Measurements from ENCODE around the gene RUNDC3A.

RUNDC3A gene

DNA sequence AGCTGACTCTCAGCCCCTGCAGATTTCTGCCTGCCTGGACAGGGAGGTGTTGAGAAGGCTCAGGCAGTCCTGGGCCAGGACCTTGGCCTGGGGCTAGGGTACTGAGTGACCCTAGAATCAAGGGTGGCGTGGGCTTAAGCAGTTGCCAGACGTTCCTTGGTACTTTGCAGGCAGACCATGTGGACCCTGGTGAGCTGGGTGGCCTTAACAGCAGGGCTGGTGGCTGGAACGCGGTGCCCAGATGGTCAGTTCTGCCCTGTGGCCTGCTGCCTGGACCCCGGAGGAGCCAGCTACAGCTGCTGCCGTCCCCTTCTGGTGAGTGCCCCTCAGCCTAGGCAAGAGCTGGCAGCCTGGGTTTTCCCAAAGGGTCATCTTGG lies 40.6 kb downstream of the RUNDC3A start:
- Histone ChIP-seq H3K27me3 (ENCODE audit: insufficient read depth, low read length) (no peaks in the 10 kb centered on the region), H3K36me3 (ENCODE audit: insufficient read depth, low read length) (no peaks in the 10 kb centered on the region), H3K79me2 (ENCODE audit: insufficient read depth, low read length) (no peaks in the 10 kb centered on the region), H3K9ac (ENCODE audit: low read length) (no peak overlapping the region), H3K27ac (ENCODE audit: low read depth, low read length, poor library complexity, severe bottlenecking) (no peak overlapping the region), H3K9me3 (ENCODE audit: low read length) (no peaks in the 10 kb centered on the region), H2AFZ (ENCODE audit: low read length) (no peak overlapping the region), H3F3A (ENCODE audit: insufficient read depth, low read length) (no peaks in the 10 kb centered on the region), H3K4me3 (ENCODE audit: low read depth, low read length, poor library complexity, severe bottlenecking) (no peak overlapping the region), H3K4me1 (ENCODE audit: insufficient read depth, low read length, severe bottlenecking) (peaks cover 39% of the 10 kb centered on the region), H3K9me2 (ENCODE audit: low read depth, low read length) (no peaks in the 10 kb centered on the region), H4K20me1 (ENCODE audit: insufficient read depth, low read length) (no peaks in the 10 kb centered on the region), H3K4me2 (ENCODE audit: low read length) (no peak overlapping the region)
- no peak for TF ChIP-seq EZH2 (IDR thresholded peaks at IDR 0.05; ENCODE audit: borderline replicate concordance, low read length)

DNA sequence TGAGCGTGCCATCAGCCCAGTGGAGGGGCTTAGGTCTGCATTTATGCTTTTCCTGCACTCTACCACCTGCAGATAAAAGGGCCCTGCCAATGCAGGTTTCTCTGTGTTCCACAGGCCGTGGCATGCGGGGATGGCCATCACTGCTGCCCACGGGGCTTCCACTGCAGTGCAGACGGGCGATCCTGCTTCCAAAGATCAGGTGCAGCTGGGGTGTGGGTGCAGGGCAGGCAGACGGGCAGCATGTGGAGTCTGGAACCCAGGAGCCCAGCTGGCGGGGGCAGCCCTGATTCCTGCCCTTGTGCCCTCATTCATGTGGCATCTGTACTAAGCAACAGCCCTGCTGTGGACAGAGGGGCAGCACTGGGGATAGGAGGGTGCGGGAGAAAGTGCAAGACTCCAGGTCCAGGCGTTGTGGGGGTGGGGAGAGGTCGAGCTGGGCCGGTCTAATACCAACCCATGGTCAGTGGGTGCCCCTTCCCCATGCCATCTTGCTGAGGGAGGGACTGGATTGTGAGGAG lies 41.2 kb downstream of the RUNDC3A start:
- Histone ChIP-seq H3K27ac (ENCODE audit: low read depth, low read length, poor library complexity, severe bottlenecking) (no peak overlapping the region), H3K4me1 (ENCODE audit: insufficient read depth, low read length, severe bottlenecking) (peaks cover 37% of the 10 kb centered on the region)

DNA sequence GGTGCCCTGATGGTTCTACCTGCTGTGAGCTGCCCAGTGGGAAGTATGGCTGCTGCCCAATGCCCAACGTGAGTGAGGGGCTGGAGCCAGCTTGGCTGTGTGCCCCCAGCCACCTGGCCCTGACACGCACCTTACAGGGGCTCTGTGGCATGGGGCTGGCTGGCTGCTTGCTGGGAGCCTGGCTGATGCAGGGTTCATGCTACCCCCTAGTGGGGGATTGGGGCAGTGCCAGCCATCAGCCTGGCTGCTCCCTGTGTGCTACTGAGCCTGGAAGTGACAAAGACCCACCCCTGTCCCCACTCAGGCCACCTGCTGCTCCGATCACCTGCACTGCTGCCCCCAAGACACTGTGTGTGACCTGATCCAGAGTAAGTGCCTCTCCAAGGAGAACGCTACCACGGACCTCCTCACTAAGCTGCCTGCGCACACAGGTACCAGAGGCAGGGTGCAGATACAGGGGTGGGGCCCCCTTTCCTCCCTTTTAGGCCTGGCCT lies 42.4 kb downstream of the RUNDC3A start:
- H3K36me3 ChIP-seq (ENCODE audit: insufficient read depth, low read length) = no peaks in the 10 kb centered on the region
- H4K20me1 ChIP-seq (ENCODE audit: insufficient read depth, low read length) = no peaks in the 10 kb centered on the region
- no peaks in the 10 kb centered on the region for H3K9me2 ChIP-seq (ENCODE audit: low read depth, low read length)
- no peaks in the 10 kb centered on the region; the same call in 1 of the 2 replicates for H3K27me3 ChIP-seq (ENCODE audit: insufficient read depth, low read length)
- H3K9me3 ChIP-seq (ENCODE audit: low read length) = no peaks in the 10 kb centered on the region
- no peak overlapping the region for H2AFZ ChIP-seq (ENCODE audit: low read length)
- no peaks in the 10 kb centered on the region for H3K79me2 ChIP-seq (ENCODE audit: insufficient read depth, low read length)
- no peaks in the 10 kb centered on the region for H3F3A ChIP-seq (ENCODE audit: insufficient read depth, low read length)
- H3K4me3 ChIP-seq (ENCODE audit: low read depth, low read length, poor library complexity, severe bottlenecking) = no peak overlapping the region
- TF ChIP-seq EZH2 (IDR thresholded peaks at IDR 0.05; ENCODE audit: borderline replicate concordance, low read length) = no peak
- TF ChIP-seq, protein P1, sequence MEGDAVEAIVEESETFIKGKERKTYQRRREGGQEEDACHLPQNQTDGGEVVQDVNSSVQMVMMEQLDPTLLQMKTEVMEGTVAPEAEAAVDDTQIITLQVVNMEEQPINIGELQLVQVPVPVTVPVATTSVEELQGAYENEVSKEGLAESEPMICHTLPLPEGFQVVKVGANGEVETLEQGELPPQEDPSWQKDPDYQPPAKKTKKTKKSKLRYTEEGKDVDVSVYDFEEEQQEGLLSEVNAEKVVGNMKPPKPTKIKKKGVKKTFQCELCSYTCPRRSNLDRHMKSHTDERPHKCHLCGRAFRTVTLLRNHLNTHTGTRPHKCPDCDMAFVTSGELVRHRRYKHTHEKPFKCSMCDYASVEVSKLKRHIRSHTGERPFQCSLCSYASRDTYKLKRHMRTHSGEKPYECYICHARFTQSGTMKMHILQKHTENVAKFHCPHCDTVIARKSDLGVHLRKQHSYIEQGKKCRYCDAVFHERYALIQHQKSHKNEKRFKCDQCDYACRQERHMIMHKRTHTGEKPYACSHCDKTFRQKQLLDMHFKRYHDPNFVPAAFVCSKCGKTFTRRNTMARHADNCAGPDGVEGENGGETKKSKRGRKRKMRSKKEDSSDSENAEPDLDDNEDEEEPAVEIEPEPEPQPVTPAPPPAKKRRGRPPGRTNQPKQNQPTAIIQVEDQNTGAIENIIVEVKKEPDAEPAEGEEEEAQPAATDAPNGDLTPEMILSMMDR (IDR thresholded peaks at IDR 0.05; ENCODE audit: low read length) = peak; percentile 78
- H3K27ac ChIP-seq (ENCODE audit: low read depth, low read length, poor library complexity, severe bottlenecking) = no peak overlapping the region
- H3K4me1 ChIP-seq (ENCODE audit: insufficient read depth, low read length, severe bottlenecking) = peaks cover 31% of the 10 kb centered on the region
- H3K4me2 ChIP-seq (ENCODE audit: low read length) = no peak overlapping the region
- H3K9ac ChIP-seq (ENCODE audit: low read length) = no peak overlapping the region

More for the DNA sequence above, 41.2 kb downstream of the RUNDC3A start:
- Histone ChIP-seq H3K9me3 (ENCODE audit: low read length) (no peaks in the 10 kb centered on the region), H3K79me2 (ENCODE audit: insufficient read depth, low read length) (no peaks in the 10 kb centered on the region), H3K36me3 (ENCODE audit: insufficient read depth, low read length) (no peaks in the 10 kb centered on the region), H3K9ac (ENCODE audit: low read length) (no peak overlapping the region), H3K27me3 (ENCODE audit: insufficient read depth, low read length) (no peaks in the 10 kb centered on the region), H3F3A (ENCODE audit: insufficient read depth, low read length) (no peaks in the 10 kb centered on the region), H3K4me2 (ENCODE audit: low read length) (no peak overlapping the region), H3K9me2 (ENCODE audit: low read depth, low read length) (no peaks in the 10 kb centered on the region), H3K4me3 (ENCODE audit: low read depth, low read length, poor library complexity, severe bottlenecking) (no peak overlapping the region), H4K20me1 (ENCODE audit: insufficient read depth, low read length) (no peaks in the 10 kb centered on the region), H2AFZ (ENCODE audit: low read length) (no peak overlapping the region)
- TF ChIP-seq, protein P1 (IDR thresholded peaks at IDR 0.05; ENCODE audit: low read length) = no peak
- TF ChIP-seq EZH2 (IDR thresholded peaks at IDR 0.05; ENCODE audit: borderline replicate concordance, low read length) = no peak

DNA sequence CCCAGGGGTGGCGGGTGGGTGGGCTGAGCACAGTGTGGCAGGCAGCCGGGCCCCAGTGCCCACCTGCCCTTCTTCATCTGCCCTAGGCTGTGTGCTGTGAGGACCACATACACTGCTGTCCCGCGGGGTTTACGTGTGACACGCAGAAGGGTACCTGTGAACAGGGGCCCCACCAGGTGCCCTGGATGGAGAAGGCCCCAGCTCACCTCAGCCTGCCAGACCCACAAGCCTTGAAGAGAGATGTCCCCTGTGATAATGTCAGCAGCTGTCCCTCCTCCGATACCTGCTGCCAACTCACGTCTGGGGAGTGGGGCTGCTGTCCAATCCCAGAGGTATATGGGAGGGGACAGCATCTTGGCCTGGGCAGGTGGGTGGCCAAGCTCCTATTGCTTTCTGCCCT lies 43.1 kb downstream of the RUNDC3A start:
- H3K27me3 ChIP-seq (ENCODE audit: insufficient read depth, low read length) = no peaks in the 10 kb centered on the region; the same call in 1 of the 2 replicates
- no peaks in the 10 kb centered on the region for H3K79me2 ChIP-seq (ENCODE audit: insufficient read depth, low read length)
- no peaks in the 10 kb centered on the region for H3F3A ChIP-seq (ENCODE audit: insufficient read depth, low read length)
- H3K4me3 ChIP-seq (ENCODE audit: low read depth, low read length, poor library complexity, severe bottlenecking) = no peak overlapping the region
- TF ChIP-seq EZH2 (IDR thresholded peaks at IDR 0.05; ENCODE audit: borderline replicate concordance, low read length) = no peak
- TF ChIP-seq, protein P1 (IDR thresholded peaks at IDR 0.05; ENCODE audit: low read length) = no peak
- no peaks in the 10 kb centered on the region for H4K20me1 ChIP-seq (ENCODE audit: insufficient read depth, low read length)
- no peak overlapping the region for H3K9ac ChIP-seq (ENCODE audit: low read length)
- H2AFZ ChIP-seq (ENCODE audit: low read length) = no peak overlapping the region
- peaks cover 25% of the 10 kb centered on the region for H3K4me1 ChIP-seq (ENCODE audit: insufficient read depth, low read length, severe bottlenecking)
- H3K4me2 ChIP-seq (ENCODE audit: low read length) = no peak overlapping the region
- H3K27ac ChIP-seq (ENCODE audit: low read depth, low read length, poor library complexity, severe bottlenecking) = no peak overlapping the region
- H3K36me3 ChIP-seq (ENCODE audit: insufficient read depth, low read length) = no peaks in the 10 kb centered on the region
- H3K9me3 ChIP-seq (ENCODE audit: low read length) = no peaks in the 10 kb centered on the region
- no peaks in the 10 kb centered on the region for H3K9me2 ChIP-seq (ENCODE audit: low read depth, low read length)

Measured in OCI-LY1 (cell line).